Measurements from ENCODE around the gene VCAM1. TPM values are rescaled to one million over a fixed set of nuclear protein-coding genes. Genes with fewer than 3 reads are reported as not detected.

VCAM1 gene
- total RNA-seq, 1 donor from 2014 or later: 8.2 TPM

GRCh38 chr1:100757946-100758345, 38.4 kb downstream of the VCAM1 start:
- Mint-ChIP-seq H3K9me3 (ENCODE audit: unreplicated experiment) (no peaks in the 10 kb centered on the region), H3K4me3 (ENCODE audit: unreplicated experiment) (no peak overlapping the region), H3K36me3 (ENCODE audit: unreplicated experiment) (peaks cover 2% of the 10 kb centered on the region), H3K4me1 (ENCODE audit: unreplicated experiment) (no peaks in the 10 kb centered on the region), H3K27ac (ENCODE audit: unreplicated experiment) (no peak overlapping the region), H3K27me3 (ENCODE audit: unreplicated experiment) (peaks cover 21% of the 10 kb centered on the region)
- TF ChIP-seq CTCF (IDR thresholded peaks at IDR 0.05): no peak
- no peak for DNase-seq (ENCODE audit: extremely low spot score, unreplicated experiment)

DNA sequence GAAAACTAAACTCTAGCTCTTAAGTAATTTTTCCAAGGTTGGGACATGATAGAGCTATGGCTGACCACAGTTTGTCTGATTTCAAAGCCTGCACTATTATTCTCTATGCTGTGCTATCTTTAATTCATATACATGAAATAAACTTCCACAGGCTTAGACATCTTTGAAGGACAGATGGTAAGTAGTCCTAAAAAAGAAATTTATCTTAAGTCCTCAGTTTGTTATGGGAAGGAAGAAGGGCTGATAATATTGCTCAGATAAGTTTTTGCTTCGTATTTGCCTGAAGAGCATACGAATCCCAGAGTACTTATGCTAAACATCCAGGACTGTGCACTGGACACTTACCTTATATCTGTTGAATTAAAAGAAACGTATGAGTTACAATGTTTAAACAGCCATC, 39.6 kb downstream of the VCAM1 start:
- peaks cover 2% of the 10 kb centered on the region for H3K36me3 Mint-ChIP-seq (ENCODE audit: unreplicated experiment)
- no peak overlapping the region for H3K4me3 Mint-ChIP-seq (ENCODE audit: unreplicated experiment)
- H3K4me1 Mint-ChIP-seq (ENCODE audit: unreplicated experiment): no peaks in the 10 kb centered on the region
- no peak for DNase-seq (ENCODE audit: extremely low spot score, unreplicated experiment)
- H3K9me3 Mint-ChIP-seq (ENCODE audit: unreplicated experiment): no peaks in the 10 kb centered on the region
- no peak overlapping the region for H3K27ac Mint-ChIP-seq (ENCODE audit: unreplicated experiment)
- peaks cover 21% of the 10 kb centered on the region for H3K27me3 Mint-ChIP-seq (ENCODE audit: unreplicated experiment)
- TF ChIP-seq CTCF (IDR thresholded peaks at IDR 0.05): no peak

- Mint-ChIP-seq H3K27ac (ENCODE audit: unreplicated experiment) (no peak overlapping the region), H3K9me3 (ENCODE audit: unreplicated experiment) (no peaks in the 10 kb centered on the region)
These were observed 41.0 kb downstream of the VCAM1 start for GRCh38 chr1:100760511-100760910.

GRCh38 chr1:100762461-100762860, 42.9 kb downstream of the VCAM1 start:
- no peak overlapping the region for H3K27ac Mint-ChIP-seq (ENCODE audit: unreplicated experiment)
- no peak for DNase-seq (ENCODE audit: extremely low spot score, unreplicated experiment)
- no peaks in the 10 kb centered on the region for H3K4me1 Mint-ChIP-seq (ENCODE audit: unreplicated experiment)
- no peak overlapping the region for H3K4me3 Mint-ChIP-seq (ENCODE audit: unreplicated experiment)
- H3K27me3 Mint-ChIP-seq (ENCODE audit: unreplicated experiment): peaks cover 24% of the 10 kb centered on the region
- TF ChIP-seq CTCF (IDR thresholded peaks at IDR 0.05): no peak
- peaks cover 2% of the 10 kb centered on the region for H3K36me3 Mint-ChIP-seq (ENCODE audit: unreplicated experiment)
- no peaks in the 10 kb centered on the region for H3K9me3 Mint-ChIP-seq (ENCODE audit: unreplicated experiment)

More at GRCh38 chr1:100760511-100760910, 41.0 kb downstream of the VCAM1 start:
- Mint-ChIP-seq H3K27me3 (ENCODE audit: unreplicated experiment) (peaks cover 24% of the 10 kb centered on the region), H3K4me3 (ENCODE audit: unreplicated experiment) (no peak overlapping the region), H3K4me1 (ENCODE audit: unreplicated experiment) (no peaks in the 10 kb centered on the region), H3K36me3 (ENCODE audit: unreplicated experiment) (peaks cover 2% of the 10 kb centered on the region)
- no peak for TF ChIP-seq CTCF (IDR thresholded peaks at IDR 0.05)
- DNase-seq (ENCODE audit: extremely low spot score, unreplicated experiment): no peak

GRCh38 chr1:100767176-100767890, 47.8 kb downstream of the VCAM1 start:
- no peaks in the 10 kb centered on the region for H3K9me3 Mint-ChIP-seq (ENCODE audit: unreplicated experiment)
- no peak for TF ChIP-seq CTCF (IDR thresholded peaks at IDR 0.05)
- DNase-seq (ENCODE audit: extremely low spot score, unreplicated experiment): no peak
- no peak overlapping the region for H3K27ac Mint-ChIP-seq (ENCODE audit: unreplicated experiment)
- no peaks in the 10 kb centered on the region for H3K36me3 Mint-ChIP-seq (ENCODE audit: unreplicated experiment)
- H3K4me3 Mint-ChIP-seq (ENCODE audit: unreplicated experiment): no peak overlapping the region
- peaks cover 15% of the 10 kb centered on the region for H3K4me1 Mint-ChIP-seq (ENCODE audit: unreplicated experiment)
- H3K27me3 Mint-ChIP-seq (ENCODE audit: unreplicated experiment): peaks cover 12% of the 10 kb centered on the region
